HG02840 (cell line): Measurements from ENCODE around the gene ANXA7.
"Not testable (repeated sequence)": the region's sequence is repeated elsewhere in the genome, so short reads cannot be mapped to it uniquely, and the experiment has no call there.

Source experiments
- ATAC-seq: cut with Tn5 transposase; IDR thresholded peaks from one replicate; pipeline ENCODE4 v1.9.1; 2021; ENCODE audit warnings: mild to moderate bottlenecking, moderate library complexity, moderate number of reproducible peaks; ENCODE audit not compliant: unreplicated experiment, low FRiP score

The ANXA7 gene

GRCh38 chr10:73357166-73357565 lies 56.7 kb downstream of the ANXA7 start:
- ATAC-seq, result no peak

- ATAC-seq, result no peak
Measured at GRCh38 chr10:73344269-73344668, 69.6 kb downstream of the ANXA7 start.

GRCh38 chr10:73340121-73340520 lies 73.7 kb downstream of the ANXA7 start:
- ATAC-seq, result no peak

- ATAC-seq, result no peak
Measured at GRCh38 chr10:73339436-73339835, 74.4 kb downstream of the ANXA7 start.

DNA sequence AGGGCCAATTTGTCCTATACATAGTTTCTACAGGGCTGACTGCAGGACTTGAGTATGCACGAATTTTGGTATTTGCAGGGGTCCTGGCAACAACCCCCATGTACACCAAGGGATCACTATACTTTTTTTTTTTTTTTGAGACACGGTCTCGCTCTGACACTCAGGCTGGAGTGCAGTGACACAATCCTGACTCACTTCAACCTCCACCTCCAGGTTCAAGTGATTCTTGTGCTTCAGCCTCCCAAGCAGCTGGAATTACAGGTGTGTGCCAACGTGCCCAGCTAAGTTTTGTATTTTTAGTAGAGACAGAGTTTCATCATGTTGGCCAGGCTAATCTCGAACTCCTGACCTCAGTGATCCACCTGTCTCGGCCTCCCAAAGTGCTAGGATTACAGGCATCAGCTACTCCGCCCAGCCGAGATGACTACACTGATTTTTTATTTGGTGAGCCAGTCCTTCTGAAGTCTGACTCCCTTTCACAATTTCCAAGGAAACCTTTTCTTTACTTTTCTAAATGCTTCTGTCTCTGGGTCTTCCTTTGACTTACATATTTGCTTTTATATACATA lies 75.0 kb downstream of the ANXA7 start:
- ATAC-seq, result no peak

GRCh38 chr10:73333202-73333601 lies 80.7 kb downstream of the ANXA7 start:
- ATAC-seq, result no peak

DNA sequence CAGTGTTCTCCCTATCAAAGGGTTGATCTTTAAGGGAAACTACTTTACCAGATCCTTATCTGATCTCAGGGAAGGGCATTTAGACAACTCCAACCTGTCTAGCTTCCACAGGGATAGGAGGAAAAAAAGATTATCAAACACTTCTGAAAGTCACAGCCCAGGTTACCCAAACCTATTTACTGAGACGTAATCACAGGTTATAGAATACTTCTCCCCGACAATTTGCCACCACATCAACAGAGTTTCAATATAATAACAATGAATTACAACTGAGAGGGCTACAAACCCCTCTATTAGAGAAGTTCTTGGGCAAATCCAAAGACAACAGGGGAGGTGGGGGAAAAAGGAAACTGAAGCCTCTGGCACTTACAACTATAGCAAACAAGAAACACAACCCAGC lies 81.5 kb downstream of the ANXA7 start:
- no peak for ATAC-seq

DNA sequence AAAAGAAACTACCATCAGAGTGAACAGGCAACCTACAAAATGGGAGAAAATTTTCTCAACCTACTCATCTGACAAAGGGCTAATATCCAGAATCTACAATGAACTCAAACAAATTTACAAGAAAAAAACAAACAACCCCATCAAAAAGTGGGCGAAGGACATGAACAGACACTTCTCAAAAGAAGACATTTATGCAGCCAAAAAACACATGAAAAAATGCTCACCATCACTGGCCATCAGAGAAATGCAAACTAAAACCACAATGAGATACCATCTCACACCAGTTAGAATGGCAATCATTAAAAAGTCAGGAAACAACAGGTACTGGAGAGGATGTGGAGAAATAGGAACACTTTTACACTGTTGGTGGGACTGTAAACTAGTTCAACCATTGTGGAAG lies 85.3 kb downstream of the ANXA7 start:
- not testable (repeated sequence) for ATAC-seq

GRCh38 chr10:73325290-73325689 lies 88.6 kb downstream of the ANXA7 start:
- not testable (repeated sequence) for ATAC-seq
